K562 (cell line): Measurements from ENCODE around the gene ZMIZ1. TPM values are rescaled to one million over a fixed set of nuclear protein-coding genes. Genes with fewer than 3 reads are reported as not detected.

Source experiments
- ATF3 ChIP-seq, 2 experiments: fragments of 450-650 bp in 1 of 2; sonication (generic) in 1 of 2; formaldehyde crosslinking in 1 of 2; IDR thresholded peaks in 1 of 2; conservative IDR thresholded peaks in 1 of 2; 2 replicates each; pipeline versions ENCODE4 v1.6.1 to v1.8.1; 2016 to 2023; ENCODE audit warnings: mild to moderate bottlenecking in 2 of 2, moderate library complexity in 2 of 2, inconsistent platforms in 1 of 2, missing genetic modification reagents in 1 of 2
- CHAMP1 ChIP-seq: fragments of 450-650 bp; IDR thresholded peaks from 2 replicates; pipeline ENCODE4 v1.6.1; 2016; ENCODE audit warnings: mild to moderate bottlenecking
- FOXP4 ChIP-seq: sonication (generic); formaldehyde crosslinking; IDR thresholded peaks from 2 replicates; pipeline ENCODE4 v1.8.0; 2022; ENCODE audit warnings: mild to moderate bottlenecking, missing genetic modification reagents, borderline replicate concordance
- HBP1 ChIP-seq: fragments of 450-650 bp; formaldehyde crosslinking; IDR thresholded peaks from 2 replicates; pipeline ENCODE4 v1.4.0; 2022; ENCODE audit warnings: missing genetic modification characterization
- HMBOX1 ChIP-seq: sonication (generic); IDR thresholded peaks from 2 replicates; pipeline ENCODE4 v1.6.1; 2016
- HMGXB4 ChIP-seq: sonication (generic); formaldehyde crosslinking; IDR thresholded peaks from 2 replicates; pipeline ENCODE4 v1.8.1; 2023; ENCODE audit warnings: mild to moderate bottlenecking, missing genetic modification reagents
- THAP12 ChIP-seq: fragments of 250-450 bp; sonication (Bioruptor Pico); IDR thresholded peaks from 2 replicates; pipeline ENCODE4 v1.9.0; 2021; ENCODE audit warnings: mild to moderate bottlenecking, inconsistent platforms
- ZBTB8A ChIP-seq: fragments of 450-650 bp; IDR thresholded peaks from 2 replicates; pipeline ENCODE4 v1.6.1; 2018; ENCODE audit warnings: mild to moderate bottlenecking, moderate library complexity; ENCODE audit not compliant: partially characterized antibody
- ZNF592 ChIP-seq: fragments of 450-650 bp; IDR thresholded peaks from 2 replicates; pipeline ENCODE4 v1.6.1; 2017; ENCODE audit warnings: antibody characterized with exemption, mild to moderate bottlenecking
- polyA plus RNA-seq, 8 experiments: library from polyadenylated mRNA; depleted of rRNA in 4 of 8; stranded (reverse) in 5 of 8; unstranded in 3 of 8; fragments of >200 nt; fragmentation: Nextera tagmentation in 2 of 8; fragmentation: Illumina TruSeq in 1 of 8; extraction: Ambion mirVana in 2 of 8; extraction: Trizol in 1 of 8; gene quantifications; 2 replicates each; pipeline versions ENCODE4 v1.2.1 to v1.2.3, GENCODE V29; 2011 to 2014; ENCODE audit warnings: inconsistent platforms in 1 of 8, missing spikeins in 1 of 8
- total RNA-seq, 7 experiments: library from RNA; depleted of rRNA in 6 of 7; stranded (reverse); fragments of >200 nt in 6 of 7; fragmentation: Illumina TruSeq in 2 of 7; extraction: Trizol in 2 of 7; gene quantifications; 2 replicates each; pipeline versions ENCODE4 v1.2.1 to v1.2.3, GENCODE V29; 2011 to 2021; ENCODE audit warnings: low replicate concordance in 1 of 7

ZMIZ1 gene
- total and polyA plus RNA-seq, 9 of the 15 experiments (the other 6 are each of a cell fraction or from before 2014, with no cell fraction given), result 1.0 to 37.3 (median 4.3) TPM

GRCh38 chr10:79038841-79039201, 29.9 kb upstream of the ZMIZ1 start (continued):
- no peak for TF ChIP-seq ATF3 (IDR thresholded peaks at IDR 0.05)
- no peak for TF ChIP-seq ATF3 (CRISPR knock-in tag; conservative IDR thresholded peaks at IDR 0.05)
- no peak for TF ChIP-seq THAP12
- TF ChIP-seq HMBOX1, result peak; percentile 99
- no peak for TF ChIP-seq ZBTB8A
- TF ChIP-seq ZNF592, result peak; percentile 72
- TF ChIP-seq HBP1 (CRISPR knock-in tag), result no peak
- no peak for TF ChIP-seq FOXP4 (CRISPR knock-in tag)
- no peak for TF ChIP-seq CHAMP1
- no peak for TF ChIP-seq HMGXB4
